Astrocyte of the spinal cord (primary cell): ENCODE data around the gene IGFLR1.

Source experiments
- DNase-seq: peaks from one replicate; pipeline ENCODE4 v3.0.0; 2011; ENCODE audit warnings: low read depth, low spot score
- H3K4me3 ChIP-seq: 2 replicates; pipeline ENCODE4 v1.5.1; 2011; ENCODE audit warnings: low read depth, mild to moderate bottlenecking, low read length, moderate library complexity
- CTCF ChIP-seq: IDR thresholded peaks from 2 replicates; pipeline ENCODE4 v1.5.1; 2012; ENCODE audit warnings: low read depth, mild to moderate bottlenecking, low read length, inconsistent platforms
- in situ Hi-C: cut with HindIII; loops from 2 replicates; pipeline ENCODE4 v1.10.0; 2017; ENCODE audit warnings: low sequenced_read_pairs

Gene IGFLR1

GRCh38 chr19:35742121-35742724 is at the start of gene IGFLR1:
Gene IGFLR1, minus strand, starts transcription at chr19:35742452. Its CDS starts 1,272 bp downstream, at chr19:35741180.
- in situ Hi-C loops, result no loop called here
- DNase-seq, result no peak
- H3K4me3 ChIP-seq, result no peak within 1 kb of the TSS
- TF ChIP-seq CTCF, result no peak

GRCh38 chr19:35791814-35792279 is 49.6 kb upstream of the IGFLR1 start:
- TF ChIP-seq CTCF, result no peak
- no peak for DNase-seq
- H3K4me3 ChIP-seq, result no peak overlapping the region
- in situ Hi-C loops, result no loop called here

- TF ChIP-seq CTCF, result no peak
- H3K4me3 ChIP-seq, result no peak overlapping the region
- DNase-seq, result no peak
- in situ Hi-C loops, result no loop called here
These were observed 48.9 kb upstream of the IGFLR1 start for GRCh38 chr19:35790981-35791813.

- TF ChIP-seq CTCF, result no peak
- no peak for DNase-seq
- in situ Hi-C loops, result no loop called here
- H3K4me3 ChIP-seq, result no peak overlapping the region
These were observed 48.0 kb upstream of the IGFLR1 start for GRCh38 chr19:35789978-35790944.

GRCh38 chr19:35789195-35789977 is 47.1 kb upstream of the IGFLR1 start:
- TF ChIP-seq CTCF, result no peak
- H3K4me3 ChIP-seq, result no peak overlapping the region
- in situ Hi-C loops, result no loop called here
- DNase-seq, result no peak
